GM12878 (cell line): ENCODE data around the gene ZGLP1.

Experiments
- CEBPB ChIP-seq, 2 experiments: fragments of 150-350 bp in 1 of 2; IDR thresholded peaks; 2 replicates each; pipeline ENCODE4 v1.6.1; 2012 to 2014; ENCODE audit warnings: low read depth in 2 of 2, low read length in 2 of 2, borderline replicate concordance in 1 of 2, inconsistent platforms in 1 of 2
- CTCF ChIP-seq, 3 experiments: IDR thresholded peaks in 2 of 3; conservative IDR thresholded peaks in 1 of 3; 2 replicates each; pipeline ENCODE4 v1.5.1; 2011; ENCODE audit warnings: low read depth in 3 of 3, low read length in 3 of 3, mild to moderate bottlenecking in 3 of 3, control low read depth in 2 of 3, moderate library complexity in 2 of 3, inconsistent platforms in 1 of 3, mixed read lengths in 1 of 3; ENCODE audit not compliant: control insufficient read depth in 2 of 3, insufficient read depth in 1 of 3; ENCODE audit errors: extremely low read depth in 1 of 3
- HCFC1 ChIP-seq: fragments of 150-350 bp; IDR thresholded peaks from 2 replicates; pipeline ENCODE4 v1.6.1; 2014; ENCODE audit warnings: low read length
- POLR2A ChIP-seq: IDR thresholded peaks from 2 replicates; pipeline ENCODE4 v1.6.1; 2011; ENCODE audit warnings: low read depth, mild to moderate bottlenecking, low read length
- POLR2AphosphoS5 ChIP-seq: IDR thresholded peaks from 2 replicates; pipeline ENCODE4 v1.6.1; 2011; ENCODE audit warnings: mild to moderate bottlenecking, low read length, inconsistent platforms
- RELB ChIP-seq: fragments of 450-650 bp; IDR thresholded peaks from 2 replicates; pipeline ENCODE4 v1.6.1; 2017; ENCODE audit warnings: low read depth, mild to moderate bottlenecking, moderate library complexity
- RFX5 ChIP-seq: IDR thresholded peaks from 2 replicates; pipeline ENCODE4 v1.6.1; 2011; ENCODE audit warnings: low read depth, low read length, improper control_type of control experiment
- USF2 ChIP-seq: IDR thresholded peaks from 2 replicates; pipeline ENCODE4 v1.6.1; 2011; ENCODE audit warnings: low read depth, low read length, improper control_type of control experiment, borderline replicate concordance
- YY1 ChIP-seq: IDR thresholded peaks from 2 replicates; pipeline ENCODE4 v1.6.1; 2011; ENCODE audit warnings: low read depth, mild to moderate bottlenecking, low read length
- ZBTB40 ChIP-seq: fragments of 450-650 bp; IDR thresholded peaks from 2 replicates; pipeline ENCODE4 v1.6.1; 2016; ENCODE audit warnings: mild to moderate bottlenecking, moderate library complexity, borderline replicate concordance
- ZNF622 ChIP-seq: fragments of 450-650 bp; IDR thresholded peaks from 2 replicates; pipeline ENCODE4 v1.6.1; 2017; ENCODE audit warnings: mild to moderate bottlenecking, inconsistent platforms

DNA sequence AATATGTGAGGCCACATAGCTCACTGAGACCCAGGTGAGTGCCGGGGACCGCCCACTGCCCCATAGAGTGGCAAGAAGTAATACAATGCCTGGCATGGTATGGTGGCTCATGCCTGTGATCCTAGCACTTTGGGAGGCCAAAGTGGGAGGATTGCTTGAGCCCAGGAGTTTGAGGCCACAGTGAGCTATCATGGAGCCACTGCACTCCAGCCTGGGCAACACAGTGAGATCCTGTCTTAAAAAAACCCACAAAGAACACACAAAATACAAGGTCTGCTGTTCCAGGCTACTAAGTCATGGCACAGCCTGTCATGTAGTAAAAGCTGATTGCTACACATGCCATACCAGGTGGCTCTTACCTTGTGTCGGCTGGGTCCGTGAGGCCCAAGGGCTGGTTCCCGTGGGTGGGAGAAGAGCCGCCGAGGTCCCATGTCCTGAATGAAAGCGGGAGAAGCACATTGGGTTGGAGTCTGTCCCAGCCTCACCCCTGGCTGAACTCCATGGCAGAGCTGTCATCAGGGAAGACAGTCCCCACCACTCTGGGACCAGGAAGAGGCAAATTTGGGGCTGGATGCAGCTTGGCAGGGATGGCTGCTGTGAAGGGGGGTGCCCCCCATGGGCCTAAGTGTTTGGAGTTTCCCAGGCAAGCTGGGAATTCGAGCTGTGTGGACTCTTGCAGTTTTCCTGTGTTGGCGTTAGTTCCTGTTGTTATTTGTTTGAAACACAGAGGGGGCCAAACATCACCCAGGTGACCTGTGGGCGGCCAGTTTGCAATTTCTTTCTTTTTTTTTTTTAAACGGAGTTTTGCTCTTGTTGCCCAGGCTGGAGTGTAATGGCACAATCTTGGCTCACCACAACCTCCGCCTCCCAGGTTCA is 9.4 kb upstream of the ZGLP1 start:
- no peak for TF ChIP-seq POLR2AphosphoS5
- TF ChIP-seq CTCF (IDR thresholded peaks at IDR 0.05 in 2 of 3, conservative IDR thresholded peaks at IDR 0.05 in 1 of 3; ENCODE audit: control insufficient read depth in 2 of 3, extremely low read depth in 1 of 3, insufficient read depth in 1 of 3, low read depth in 3 of 3, low read length in 3 of 3), result no peak
- no peak for TF ChIP-seq HCFC1
- no peak for TF ChIP-seq RELB
- no peak for TF ChIP-seq POLR2A
- TF ChIP-seq ZBTB40, result no peak
- TF ChIP-seq CEBPB (IDR thresholded peaks at IDR 0.05; ENCODE audit: borderline replicate concordance in 1 of 2, low read depth in 2 of 2, low read length in 2 of 2), result no peak
- no peak for TF ChIP-seq USF2
- no peak for TF ChIP-seq ZNF622
- TF ChIP-seq YY1, result no peak
- no peak for TF ChIP-seq RFX5
